Endodermal cell (in vitro differentiated cells): ENCODE measurements around the gene PLEKHM2. TPM values are rescaled to one million over a fixed set of nuclear protein-coding genes. Genes with fewer than 3 reads are reported as not detected.

Source experiments
- DNase-seq: peaks from one replicate; pipeline ENCODE4 v3.0.0-alpha.2; 2017
- H3K27ac ChIP-seq: 2 replicates; pipeline ENCODE4 v1.5.1; 2013; ENCODE audit warnings: mild to moderate bottlenecking, low read depth, low read length, moderate library complexity
- H3K27me3 ChIP-seq: 2 replicates; pipeline ENCODE4 v1.6.1; 2013; ENCODE audit warnings: mild to moderate bottlenecking, low read length, moderate library complexity; ENCODE audit not compliant: insufficient read depth, control insufficient read depth, poor library complexity, severe bottlenecking
- H3K36me3 ChIP-seq: 2 replicates; pipeline ENCODE4 v1.7.0; 2013; ENCODE audit warnings: mild to moderate bottlenecking, low read length, moderate library complexity; ENCODE audit not compliant: control insufficient read depth, insufficient read depth
- H3K4me1 ChIP-seq: one replicate; pipeline ENCODE4 v1.7.0; 2013; ENCODE audit warnings: low read length; ENCODE audit not compliant: control insufficient read depth, insufficient read depth
- H3K4me3 ChIP-seq: 2 replicates; pipeline ENCODE4 v1.5.1; 2013; ENCODE audit warnings: mild to moderate bottlenecking, low read length, moderate library complexity
- H3K9ac ChIP-seq: 2 replicates; pipeline ENCODE4 v1.6.1; 2013; ENCODE audit warnings: mild to moderate bottlenecking, low read length, moderate library complexity; ENCODE audit not compliant: poor library complexity, severe bottlenecking; ENCODE audit errors: extremely low read depth
- H3K9me3 ChIP-seq: 2 replicates; pipeline ENCODE4 v1.6.1; 2013; ENCODE audit warnings: mild to moderate bottlenecking, low read length, moderate library complexity; ENCODE audit not compliant: control insufficient read depth
- H3K27ac Mint-ChIP-seq: 2 replicates; pipeline ENCODE4 v1.8.0; 2020; ENCODE audit warnings: mixed read lengths
- H3K27me3 Mint-ChIP-seq: 2 replicates; pipeline ENCODE4 v1.8.0; 2021; ENCODE audit warnings: mild to moderate bottlenecking, mixed read lengths; ENCODE audit not compliant: insufficient read depth
- H3K36me3 Mint-ChIP-seq: 2 replicates; pipeline ENCODE4 v1.8.0; 2020; ENCODE audit warnings: low read depth, mixed read lengths
- H3K4me1 Mint-ChIP-seq: 2 replicates; pipeline ENCODE4 v1.8.0; 2020; ENCODE audit warnings: mixed read lengths
- H3K4me3 Mint-ChIP-seq: 2 replicates; pipeline ENCODE4 v1.8.0; 2020; ENCODE audit warnings: mild to moderate bottlenecking, moderate library complexity, mixed read lengths
- H3K9me3 Mint-ChIP-seq: 2 replicates; pipeline ENCODE4 v1.8.0; 2020; ENCODE audit warnings: mild to moderate bottlenecking, mixed read lengths
- CTCF ChIP-seq: fragments of 200-600 bp; sonication (generic); conservative IDR thresholded peaks from 2 replicates; pipeline ENCODE4 v1.5.0; 2021; ENCODE audit warnings: antibody characterized with exemption, mild to moderate bottlenecking
- WGBS, 2 experiments: methylation state at CpG; one replicate each; pipeline versions ENCODE4 v1.1.5 to v1.1.7; 2013; ENCODE audit warnings: missing lambda C conversion rate in 2 of 2, mixed read lengths in 1 of 2; ENCODE audit not compliant: insufficient coverage in 1 of 2, insufficient read length in 1 of 2; 5-methylcytosine and 5-hydroxymethylcytosine counted together
- total RNA-seq, 2 donors: library from RNA; stranded (reverse); fragmentation: NEBNext Ultra II Directional in 1 of 2; extraction: Animal tissue kit (Norgen Biotek cat#: 25700) in 1 of 2; gene quantifications; 2 replicates in 1 of 2; 3 replicates in 1 of 2; pipeline ENCODE4 v1.2.1, GENCODE V29; 2021

Gene PLEKHM2
- total RNA-seq, 2 donors from 2014 or later, result 46.9 to 50.4 TPM

GRCh38 chr1:15718199-15718601, 34.1 kb downstream of the PLEKHM2 start:
- Histone ChIP-seq H3K27ac (no peak overlapping the region), H3K36me3 (peaks cover 47% of the 10 kb centered on the region), H3K4me3 (no peak overlapping the region), H3K27me3 (no peaks in the 10 kb centered on the region), H3K9me3 (no peaks in the 10 kb centered on the region), H3K4me1 (no peaks in the 10 kb centered on the region), H3K9ac (no peak overlapping the region)
- TF ChIP-seq CTCF, result no peak
- DNase-seq, result no peak
- Mint-ChIP-seq H3K4me3 (no peak overlapping the region), H3K27ac (peak overlapping the region; percentile 20), H3K27me3 (no peaks in the 10 kb centered on the region), H3K4me1 (no peaks in the 10 kb centered on the region), H3K36me3 (peaks cover 52% of the 10 kb centered on the region), H3K9me3 (peaks cover 4% of the 10 kb centered on the region)
- WGBS, 2 experiments, result 94 to 97% methylated on average over 8 of the region's 8 CpGs

DNA sequence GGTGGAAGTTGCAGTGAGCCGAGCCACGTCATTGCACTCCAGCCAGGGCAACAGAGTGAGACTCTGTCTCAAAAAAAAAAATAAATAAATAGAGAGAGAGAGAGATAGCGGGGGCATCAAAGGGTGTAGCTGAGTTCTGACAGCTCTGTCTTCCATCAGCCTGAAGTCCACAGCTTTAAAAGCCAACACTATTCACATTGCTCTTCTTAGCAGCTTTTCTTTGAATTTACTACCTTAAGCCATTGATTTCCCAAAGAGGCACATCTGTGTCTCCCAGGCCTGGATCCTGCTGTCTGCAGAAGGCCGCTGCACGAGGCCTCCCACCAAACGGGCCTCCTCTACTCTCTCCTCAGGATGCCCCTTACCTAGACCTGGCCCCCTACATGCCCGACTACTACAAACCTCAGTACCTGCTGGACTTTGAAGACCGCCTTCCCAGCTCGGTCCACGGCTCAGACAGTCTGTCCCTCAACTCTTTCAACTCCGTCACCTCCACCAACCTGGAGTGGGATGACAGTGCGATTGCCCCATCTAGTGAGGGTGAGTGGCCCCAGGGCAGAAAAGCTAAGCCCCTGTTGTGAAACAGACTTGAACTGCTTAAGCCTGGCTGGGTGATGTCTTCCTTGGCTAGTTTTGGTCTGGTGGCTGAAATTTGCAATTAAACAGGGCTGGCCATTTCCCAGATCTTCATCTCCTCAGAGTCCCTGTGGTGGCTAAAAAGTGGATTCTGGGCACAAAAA, 35.4 kb downstream of the PLEKHM2 start:
- no peaks in the 10 kb centered on the region for H3K4me1 ChIP-seq
- no peaks in the 10 kb centered on the region for H3K27me3 ChIP-seq
- Mint-ChIP-seq H3K4me1 (peaks cover 1% of the 10 kb centered on the region), H3K36me3 (peaks cover 43% of the 10 kb centered on the region), H3K27ac (no peak overlapping the region), H3K4me3 (no peak overlapping the region), H3K9me3 (no peaks in the 10 kb centered on the region), H3K27me3 (no peaks in the 10 kb centered on the region)
- TF ChIP-seq CTCF, result no peak
- no peak overlapping the region for H3K9ac ChIP-seq
- H3K4me3 ChIP-seq, result no peak overlapping the region
- peaks cover 49% of the 10 kb centered on the region for H3K36me3 ChIP-seq
- no peak overlapping the region for H3K27ac ChIP-seq
- no peak for DNase-seq
- WGBS, 2 experiments, result 84 to 94% methylated on average over 7 to 12 of the region's 12 CpGs
- no peaks in the 10 kb centered on the region for H3K9me3 ChIP-seq

DNA sequence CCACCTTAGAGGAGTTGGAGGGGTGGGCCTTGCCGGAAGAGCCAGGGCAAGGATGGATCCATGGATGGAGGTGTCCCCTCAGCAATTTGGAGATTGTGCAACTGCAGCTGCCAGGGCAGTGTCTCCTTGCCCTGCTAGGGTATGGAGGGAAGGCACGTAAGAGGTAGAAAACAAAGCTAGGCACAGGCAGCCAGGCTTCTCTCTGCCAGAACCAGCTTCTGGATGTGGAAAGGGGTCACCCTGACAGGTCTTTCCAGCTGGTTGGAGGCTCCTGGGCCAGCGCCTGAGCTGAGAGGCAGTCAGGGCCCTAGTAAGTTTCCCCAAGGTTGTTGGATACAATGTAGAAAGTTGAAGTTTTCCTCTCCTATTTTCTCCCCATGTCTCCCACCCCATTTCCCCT, 36.7 kb downstream of the PLEKHM2 start:
- peaks cover 4% of the 10 kb centered on the region for H3K4me1 Mint-ChIP-seq
- no peak overlapping the region for H3K4me3 ChIP-seq
- no peak for DNase-seq
- no peaks in the 10 kb centered on the region for H3K27me3 Mint-ChIP-seq
- H3K9ac ChIP-seq, result no peak overlapping the region
- no peaks in the 10 kb centered on the region for H3K9me3 Mint-ChIP-seq
- no peak for TF ChIP-seq CTCF
- no peaks in the 10 kb centered on the region for H3K9me3 ChIP-seq
- peaks cover 43% of the 10 kb centered on the region for H3K36me3 Mint-ChIP-seq
- H3K27ac ChIP-seq, result no peak overlapping the region
- H3K4me3 Mint-ChIP-seq, result no peak overlapping the region
- no peaks in the 10 kb centered on the region for H3K27me3 ChIP-seq
- 89 to 100% methylated on average over 1 to 3 of the region's 3 CpGs for WGBS, 2 experiments
- peaks cover 58% of the 10 kb centered on the region for H3K36me3 ChIP-seq
- no peak overlapping the region for H3K27ac Mint-ChIP-seq
- no peaks in the 10 kb centered on the region for H3K4me1 ChIP-seq
